Retinal pigment epithelial cell (primary cell): ENCODE measurements around the gene APLP2.

Experiments used
- DNase-seq: peaks from one replicate; pipeline ENCODE4 v3.0.0-alpha.2; 2010; ENCODE audit warnings: low read depth
- H3K4me3 ChIP-seq: 2 replicates; pipeline ENCODE4 v1.5.1; 2011; ENCODE audit warnings: mild to moderate bottlenecking, low read length, control low read depth, moderate library complexity
- TF ChIP-seq, protein P1 (sequence below): conservative IDR thresholded peaks from 2 replicates; pipeline ENCODE4 v1.5.1; 2011; ENCODE audit warnings: low read depth, low read length, control low read depth, inconsistent platforms

APLP2 gene

DNA sequence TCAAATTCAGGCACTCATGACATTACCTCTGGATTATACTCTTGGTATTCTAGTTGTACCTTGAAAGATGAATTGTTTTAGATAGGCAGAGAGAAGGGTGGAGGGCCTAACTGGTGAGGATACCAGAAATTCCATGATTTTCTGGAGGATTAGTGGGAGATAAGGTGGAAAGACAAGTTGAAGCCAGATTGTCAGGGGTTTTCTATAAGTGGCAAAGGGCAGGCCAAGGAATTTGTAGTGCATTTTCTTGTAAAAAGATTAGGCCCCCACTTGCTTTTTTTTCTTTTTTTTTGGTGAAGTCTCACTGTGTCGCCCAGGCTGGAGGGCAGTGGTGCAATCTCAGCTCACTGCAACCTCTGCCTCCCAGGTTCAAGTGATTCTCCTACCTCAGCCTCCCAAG is 38.6 kb upstream of the APLP2 start:
- no peak for DNase-seq
- TF ChIP-seq, protein P1, sequence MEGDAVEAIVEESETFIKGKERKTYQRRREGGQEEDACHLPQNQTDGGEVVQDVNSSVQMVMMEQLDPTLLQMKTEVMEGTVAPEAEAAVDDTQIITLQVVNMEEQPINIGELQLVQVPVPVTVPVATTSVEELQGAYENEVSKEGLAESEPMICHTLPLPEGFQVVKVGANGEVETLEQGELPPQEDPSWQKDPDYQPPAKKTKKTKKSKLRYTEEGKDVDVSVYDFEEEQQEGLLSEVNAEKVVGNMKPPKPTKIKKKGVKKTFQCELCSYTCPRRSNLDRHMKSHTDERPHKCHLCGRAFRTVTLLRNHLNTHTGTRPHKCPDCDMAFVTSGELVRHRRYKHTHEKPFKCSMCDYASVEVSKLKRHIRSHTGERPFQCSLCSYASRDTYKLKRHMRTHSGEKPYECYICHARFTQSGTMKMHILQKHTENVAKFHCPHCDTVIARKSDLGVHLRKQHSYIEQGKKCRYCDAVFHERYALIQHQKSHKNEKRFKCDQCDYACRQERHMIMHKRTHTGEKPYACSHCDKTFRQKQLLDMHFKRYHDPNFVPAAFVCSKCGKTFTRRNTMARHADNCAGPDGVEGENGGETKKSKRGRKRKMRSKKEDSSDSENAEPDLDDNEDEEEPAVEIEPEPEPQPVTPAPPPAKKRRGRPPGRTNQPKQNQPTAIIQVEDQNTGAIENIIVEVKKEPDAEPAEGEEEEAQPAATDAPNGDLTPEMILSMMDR: no peak
- H3K4me3 ChIP-seq: no peak overlapping the region

DNA sequence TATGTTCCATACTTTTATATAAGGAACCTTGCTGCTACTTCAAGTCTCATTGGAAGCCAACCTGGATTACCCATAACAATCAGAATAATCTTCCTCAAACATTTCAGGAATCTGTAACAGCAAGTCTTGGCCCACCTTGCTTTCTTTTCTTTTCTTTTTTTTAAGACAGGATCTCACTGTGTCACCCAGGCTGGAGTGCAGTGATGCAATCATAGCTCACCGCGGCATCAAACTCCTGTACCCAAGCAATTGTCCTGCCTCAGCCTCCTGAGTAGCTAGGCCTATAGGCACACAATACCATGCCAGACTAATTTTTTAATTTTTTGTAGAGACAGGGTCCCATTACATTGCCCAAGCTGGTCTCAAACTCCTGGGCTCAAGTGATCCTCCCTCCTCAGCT is 37.7 kb upstream of the APLP2 start:
- DNase-seq: no peak
- H3K4me3 ChIP-seq: no peak overlapping the region
- TF ChIP-seq, protein P1: no peak

GRCh38 chr11:130032931-130033330 is 36.8 kb upstream of the APLP2 start:
- DNase-seq: no peak
- TF ChIP-seq, protein P1: no peak

DNA sequence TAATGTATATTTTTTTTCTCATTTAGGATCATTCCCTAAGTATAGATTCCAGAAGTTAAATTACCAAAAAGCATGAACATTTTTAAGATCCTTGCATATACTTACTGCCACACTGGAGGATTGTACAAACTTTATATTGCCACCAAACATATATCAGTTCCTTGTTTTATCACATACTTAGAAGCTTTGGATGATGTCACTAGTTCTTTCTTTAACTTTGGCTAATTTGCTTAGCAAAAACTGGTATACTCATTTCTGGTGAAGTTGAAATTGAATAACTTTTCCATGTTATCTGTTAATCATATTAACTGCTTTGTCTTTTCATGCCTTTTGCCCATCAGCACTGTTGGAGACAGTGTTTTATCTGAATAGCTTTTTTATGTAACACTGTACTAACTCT is 35.5 kb upstream of the APLP2 start:
- no peak for DNase-seq
- TF ChIP-seq, protein P1: no peak
- no peak overlapping the region for H3K4me3 ChIP-seq

More at GRCh38 chr11:130032931-130033330, 36.8 kb upstream of the APLP2 start:
- H3K4me3 ChIP-seq: no peak overlapping the region

DNA sequence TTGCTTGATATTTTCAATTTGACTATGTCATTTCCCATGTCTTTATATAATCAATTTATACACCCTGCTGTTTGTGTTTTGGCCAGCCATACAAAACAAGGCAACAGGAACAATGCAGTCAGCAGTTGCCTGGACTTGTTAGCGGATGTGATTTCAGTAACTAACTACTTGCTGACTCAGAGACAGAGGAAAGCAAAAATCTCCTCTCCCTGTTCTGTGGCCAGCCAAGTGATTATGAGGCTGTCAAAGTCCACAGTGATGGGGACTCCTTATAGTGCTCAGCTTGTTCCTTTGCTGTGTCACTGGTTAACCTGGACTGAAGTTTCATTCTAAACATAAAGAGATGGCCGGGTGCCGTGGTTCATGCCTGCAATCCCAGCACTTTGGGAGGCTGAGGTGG is 32.6 kb upstream of the APLP2 start:
- H3K4me3 ChIP-seq: no peak overlapping the region
- DNase-seq: peak; percentile 54
- TF ChIP-seq, protein P1: no peak

GRCh38 chr11:130037881-130038585 is 31.7 kb upstream of the APLP2 start:
- no peak for DNase-seq
- H3K4me3 ChIP-seq: no peak overlapping the region
- TF ChIP-seq, protein P1: peak; percentile 12

- no peak overlapping the region for H3K4me3 ChIP-seq
- TF ChIP-seq, protein P1: no peak
- DNase-seq: no peak
Observed at GRCh38 chr11:130040281-130040940, 29.3 kb upstream of the APLP2 start.
